ENCODE measurements around the gene RPS6KC1. TPM values are rescaled to one million over a fixed set of nuclear protein-coding genes. Genes with fewer than 3 reads are reported as not detected.
A peak's percentile ranks its signal among the peaks of the same experiment; 100 is the strongest.

Gene RPS6KC1
- polyA plus RNA-seq, 1 donor from 2014 or later, result 7.6 TPM

DNA sequence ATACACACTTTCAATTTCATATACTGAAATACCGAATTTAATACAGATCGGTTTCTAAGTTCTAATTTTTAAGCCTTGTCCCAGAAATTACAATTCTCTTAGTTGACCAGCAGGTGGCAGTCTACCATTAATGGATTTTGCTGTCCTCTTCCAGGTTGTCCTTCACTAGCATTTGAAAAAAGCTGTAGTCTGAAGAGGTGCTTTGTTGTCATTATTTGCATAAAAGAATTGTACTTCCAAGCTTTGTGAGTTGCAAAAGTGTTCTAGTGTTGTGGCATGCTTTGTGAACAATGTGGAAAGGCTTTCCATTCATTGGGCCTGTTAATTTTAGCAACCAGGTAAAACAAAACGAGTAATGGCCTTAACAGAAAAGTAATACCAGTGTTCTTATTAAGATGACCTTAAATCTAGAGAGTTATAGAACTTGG lies 193.6 kb downstream of the RPS6KC1 start:
- Mint-ChIP-seq H3K27ac (no peak overlapping the region), H3K4me3 (no peak overlapping the region), H3K4me1 (no peaks in the 10 kb centered on the region), H3K9me3 (no peaks in the 10 kb centered on the region), H3K27me3 (no peaks in the 10 kb centered on the region), H3K36me3 (peaks cover 6% of the 10 kb centered on the region)

DNA sequence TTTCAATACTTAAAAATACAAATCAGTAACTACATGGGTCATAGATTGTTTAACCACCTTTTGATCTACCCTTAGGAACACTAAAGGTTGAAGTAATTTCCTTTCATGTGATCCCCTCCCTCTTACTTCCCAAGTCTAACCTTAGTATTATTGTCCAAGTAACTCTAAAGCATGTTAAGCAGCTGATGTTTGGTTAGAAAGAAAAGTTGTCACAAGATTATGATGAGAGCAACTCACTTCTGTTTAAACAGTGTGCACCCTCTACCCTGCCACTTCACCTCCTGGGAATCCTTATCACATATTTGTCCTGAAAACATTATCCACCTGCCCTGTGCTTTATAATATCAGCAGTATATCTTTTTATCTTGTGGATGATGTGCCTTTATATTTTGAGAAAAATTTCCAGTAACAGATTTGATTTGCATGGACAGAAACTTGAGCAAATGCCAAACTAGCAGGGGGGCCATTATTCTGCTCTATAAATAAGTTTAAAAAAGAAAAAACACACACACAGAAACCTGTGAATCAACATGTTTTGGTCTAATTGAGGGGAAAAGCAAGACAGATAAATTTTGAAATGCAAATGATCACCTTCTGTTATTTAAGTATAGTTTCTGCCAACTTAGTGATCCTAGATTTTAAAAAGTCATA lies 194.3 kb downstream of the RPS6KC1 start:
- Mint-ChIP-seq H3K27me3 (no peaks in the 10 kb centered on the region), H3K9me3 (no peaks in the 10 kb centered on the region), H3K27ac (no peak overlapping the region), H3K36me3 (peaks cover 6% of the 10 kb centered on the region), H3K4me1 (no peaks in the 10 kb centered on the region), H3K4me3 (no peak overlapping the region)

- Mint-ChIP-seq H3K4me1 (no peaks in the 10 kb centered on the region), H3K27ac (no peak overlapping the region), H3K4me3 (no peak overlapping the region), H3K27me3 (no peaks in the 10 kb centered on the region), H3K36me3 (peaks cover 6% of the 10 kb centered on the region), H3K9me3 (no peaks in the 10 kb centered on the region)
Observed at GRCh38 chr1:213247038-213247437, 196.0 kb downstream of the RPS6KC1 start.

- Mint-ChIP-seq H3K36me3 (peaks cover 10% of the 10 kb centered on the region), H3K27me3 (no peaks in the 10 kb centered on the region), H3K4me1 (peaks cover 0 to 2% (median 0%) of the 10 kb centered on the region in 3 donors), H3K27ac (no peak overlapping the region), H3K9me3 (no peaks in the 10 kb centered on the region), H3K4me3 (no peak overlapping the region)
Observed at GRCh38 chr1:213249395-213249794, 198.4 kb downstream of the RPS6KC1 start.

GRCh38 chr1:213250041-213250440 lies 199.0 kb downstream of the RPS6KC1 start:
- Mint-ChIP-seq H3K36me3 (peaks cover 10% of the 10 kb centered on the region), H3K9me3 (no peaks in the 10 kb centered on the region), H3K27ac (no peak overlapping the region), H3K4me3 (no peak overlapping the region), H3K4me1 (peaks cover 0 to 2% (median 0%) of the 10 kb centered on the region in 3 donors), H3K27me3 (no peaks in the 10 kb centered on the region)

DNA sequence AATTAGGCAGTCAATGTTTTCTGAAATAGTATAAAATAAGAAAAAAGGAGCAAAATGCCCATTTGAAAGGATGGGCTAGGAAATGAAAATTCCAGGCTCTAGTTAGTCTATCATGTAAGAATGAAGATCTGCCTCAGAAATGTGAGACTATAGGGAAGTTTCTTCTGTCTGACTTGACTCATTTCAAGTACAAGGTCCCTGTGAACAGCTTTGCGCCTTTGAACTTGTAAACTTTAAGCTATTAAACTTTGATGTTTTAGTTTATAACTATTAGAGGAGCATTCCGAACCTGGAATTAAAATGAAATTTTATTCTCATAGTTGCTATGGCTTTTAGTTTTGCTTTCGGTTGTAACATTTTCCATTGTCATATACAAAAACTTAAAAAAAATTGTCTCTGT lies 199.4 kb downstream of the RPS6KC1 start:
- Mint-ChIP-seq H3K4me1 (peaks cover 0 to 2% (median 0%) of the 10 kb centered on the region in 3 donors), H3K9me3 (no peaks in the 10 kb centered on the region), H3K36me3 (peaks cover 10% of the 10 kb centered on the region), H3K27me3 (no peaks in the 10 kb centered on the region), H3K27ac (no peak overlapping the region), H3K4me3 (no peak overlapping the region)

DNA sequence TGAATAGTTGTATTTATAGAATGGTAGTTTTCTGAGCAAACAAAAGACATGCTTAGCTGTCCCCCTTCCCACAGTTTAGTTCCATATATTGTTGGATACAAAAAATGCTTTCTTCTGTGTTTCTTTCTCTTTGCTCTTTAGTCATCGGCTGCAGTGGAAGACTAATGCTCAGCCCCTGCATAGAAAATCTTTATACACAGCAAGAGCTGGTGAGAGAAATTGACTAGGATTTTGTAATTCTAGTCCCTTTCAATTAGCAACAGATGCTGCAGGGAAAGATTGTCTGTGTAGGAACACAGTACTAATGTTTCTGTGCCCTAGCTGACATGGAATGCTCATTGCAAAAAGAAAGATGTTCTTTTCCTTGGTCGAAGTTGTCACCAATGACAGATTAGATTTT lies 200.9 kb downstream of the RPS6KC1 start:
- H3K27ac Mint-ChIP-seq, result no peak overlapping the region
- H3K9me3 Mint-ChIP-seq, result no peaks in the 10 kb centered on the region
- H3K4me3 Mint-ChIP-seq, result no peak overlapping the region
- no peaks in the 10 kb centered on the region for H3K27me3 Mint-ChIP-seq
- peaks cover 0 to 8% (median 2%) of the 10 kb centered on the region in 3 donors for H3K4me1 Mint-ChIP-seq
- peaks cover 10% of the 10 kb centered on the region for H3K36me3 Mint-ChIP-seq

- peaks cover 0 to 8% (median 2%) of the 10 kb centered on the region in 3 donors for H3K4me1 Mint-ChIP-seq
- H3K9me3 Mint-ChIP-seq, result no peaks in the 10 kb centered on the region
- peaks cover 6% of the 10 kb centered on the region for H3K36me3 Mint-ChIP-seq
- no peak overlapping the region for H3K4me3 Mint-ChIP-seq
- no peaks in the 10 kb centered on the region for H3K27me3 Mint-ChIP-seq
- H3K27ac Mint-ChIP-seq, result no peak overlapping the region
Observed at GRCh38 chr1:213256438-213257087, 205.5 kb downstream of the RPS6KC1 start.

DNA sequence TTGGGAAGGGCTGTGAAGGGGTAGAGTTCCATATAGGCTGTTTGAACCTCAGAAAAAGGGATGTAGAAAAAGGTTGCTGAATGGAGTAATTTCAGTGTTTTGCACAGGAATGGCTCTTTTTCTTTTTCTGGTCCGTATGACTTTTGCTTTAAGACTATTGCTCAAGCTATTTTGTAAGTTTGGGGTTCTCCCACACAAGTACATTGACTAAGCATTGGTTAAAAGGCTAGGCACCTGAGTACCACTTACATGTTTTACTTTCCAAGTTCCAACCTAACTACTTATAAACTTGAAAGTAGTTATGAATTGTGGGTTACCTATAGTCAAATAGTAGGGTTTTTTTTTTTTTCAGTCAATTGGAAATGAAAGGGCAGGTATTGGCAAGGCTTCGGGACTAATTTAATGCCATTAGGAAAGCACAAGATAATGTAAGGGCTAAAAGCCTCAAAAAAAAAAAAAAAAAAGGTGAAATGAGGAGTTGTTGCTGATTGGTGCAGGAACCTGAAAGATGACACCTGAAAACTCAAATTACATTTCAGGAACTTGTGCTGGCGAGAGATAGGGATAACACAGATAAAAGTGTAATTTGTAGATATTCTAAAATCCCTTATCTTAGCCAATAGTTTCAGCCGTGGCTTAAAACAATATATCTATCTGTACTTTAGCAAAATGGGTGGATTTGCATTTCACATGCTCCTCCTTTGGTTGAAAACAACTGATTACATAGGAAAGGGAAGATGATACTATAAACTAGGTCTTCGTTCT lies 209.5 kb downstream of the RPS6KC1 start:
- Mint-ChIP-seq H3K9me3 (no peaks in the 10 kb centered on the region), H3K4me3 (no peak overlapping the region), H3K27ac (no peak overlapping the region), H3K27me3 (no peaks in the 10 kb centered on the region), H3K4me1 (peaks cover 0 to 8% (median 0%) of the 10 kb centered on the region in 3 donors), H3K36me3 (peaks cover 16% of the 10 kb centered on the region)

DNA sequence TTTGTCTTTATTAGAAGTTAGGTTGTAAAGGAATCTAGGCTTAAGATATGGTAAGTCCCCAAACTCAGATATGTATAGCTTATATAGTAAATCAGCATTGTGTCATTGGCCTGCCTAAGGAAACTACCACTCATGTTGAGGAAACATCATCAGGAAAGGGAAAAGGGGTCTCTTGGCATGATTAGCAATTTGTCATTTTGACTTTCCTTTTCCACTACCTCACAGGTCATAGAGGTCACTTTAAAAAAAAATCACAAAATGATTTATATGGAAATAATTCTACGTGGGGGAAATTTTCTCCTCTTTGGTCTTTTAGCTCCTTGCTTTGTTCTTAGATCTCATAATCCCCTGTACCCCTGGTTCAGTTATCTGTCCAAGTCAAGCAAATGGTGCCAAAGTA lies 213.5 kb downstream of the RPS6KC1 start:
- Mint-ChIP-seq H3K27ac (no peak overlapping the region), H3K9me3 (peaks cover 0 to 13% (median 0%) of the 10 kb centered on the region in 3 donors), H3K4me3 (no peak overlapping the region), H3K36me3 (peaks cover 21% of the 10 kb centered on the region), H3K27me3 (no peaks in the 10 kb centered on the region), H3K4me1 (no peaks in the 10 kb centered on the region)

DNA sequence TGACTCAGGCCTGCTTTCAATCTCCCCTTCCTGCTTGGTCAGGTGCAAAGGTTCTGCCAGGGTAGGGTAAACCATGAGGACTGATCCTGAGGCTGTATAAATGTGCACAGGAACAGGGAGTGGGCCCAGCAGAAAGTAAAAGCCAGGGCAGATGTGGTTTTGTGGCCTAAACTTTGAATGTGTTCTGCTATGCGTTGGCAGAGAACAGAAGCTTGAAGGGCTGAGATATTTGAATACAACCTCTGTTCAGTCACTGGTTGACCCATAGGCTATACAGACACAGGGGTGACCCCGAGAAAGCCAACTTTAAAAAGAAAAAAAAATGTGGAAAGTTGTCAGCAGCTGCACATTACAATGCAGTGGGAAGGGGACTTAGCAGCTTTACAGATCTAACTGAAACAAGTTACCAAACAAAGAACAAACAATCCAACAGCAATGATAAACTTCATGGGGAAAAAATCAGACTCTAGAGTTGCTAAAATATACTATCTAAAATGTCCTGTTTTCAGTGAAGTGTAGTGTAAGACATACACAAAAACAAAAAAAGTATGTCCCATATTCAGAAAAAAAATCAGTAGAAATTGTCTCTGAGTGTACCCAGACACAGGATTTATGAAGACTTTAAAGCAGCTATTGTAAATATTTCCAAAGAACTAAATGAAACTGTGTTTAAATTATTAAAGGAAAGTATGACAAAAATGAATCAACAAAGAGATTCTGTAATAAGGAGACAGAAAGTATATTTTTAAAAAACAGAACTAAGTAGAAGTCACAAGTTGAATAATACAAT lies 216.1 kb downstream of the RPS6KC1 start:
- H3K27me3 Mint-ChIP-seq, result no peaks in the 10 kb centered on the region
- no peak overlapping the region for H3K27ac Mint-ChIP-seq
- H3K4me1 Mint-ChIP-seq, result no peaks in the 10 kb centered on the region
- H3K4me3 Mint-ChIP-seq, result peak overlapping the region in 1 of 4 donors; percentile 1
- H3K36me3 Mint-ChIP-seq, result peaks cover 25% of the 10 kb centered on the region
- H3K9me3 Mint-ChIP-seq, result peaks cover 0 to 13% (median 0%) of the 10 kb centered on the region in 3 donors

DNA sequence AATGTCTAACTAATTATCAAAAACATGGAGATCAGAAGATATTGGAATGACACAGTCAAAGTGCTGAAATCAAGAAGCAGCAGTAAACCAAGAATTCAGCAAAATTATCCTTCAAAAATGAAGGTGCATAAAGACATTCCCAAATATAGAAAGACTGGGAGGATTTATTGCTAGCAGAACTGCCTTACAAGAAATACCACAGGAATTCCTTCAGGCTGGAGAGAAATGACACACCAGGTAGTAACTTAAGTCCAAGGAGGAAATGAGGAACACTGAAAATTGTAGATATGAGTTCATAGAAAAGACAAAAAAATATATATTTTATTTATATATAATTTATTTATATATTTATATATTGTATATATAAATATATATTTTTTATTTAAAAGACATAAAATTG lies 217.2 kb downstream of the RPS6KC1 start:
- H3K4me1 Mint-ChIP-seq, result no peaks in the 10 kb centered on the region
- H3K27ac Mint-ChIP-seq, result no peak overlapping the region
- H3K27me3 Mint-ChIP-seq, result no peaks in the 10 kb centered on the region
- no peak overlapping the region for H3K4me3 Mint-ChIP-seq
- peaks cover 0 to 13% (median 2%) of the 10 kb centered on the region in 3 donors for H3K9me3 Mint-ChIP-seq
- peaks cover 30% of the 10 kb centered on the region for H3K36me3 Mint-ChIP-seq

GRCh38 chr1:213269829-213270228 lies 218.8 kb downstream of the RPS6KC1 start:
- H3K27me3 Mint-ChIP-seq, result no peaks in the 10 kb centered on the region

GRCh38 chr1:213273546-213273945 lies 222.5 kb downstream of the RPS6KC1 start:
- Mint-ChIP-seq H3K27me3 (no peaks in the 10 kb centered on the region), H3K36me3 (peaks cover 33% of the 10 kb centered on the region), H3K9me3 (peaks cover 0 to 2% (median 0%) of the 10 kb centered on the region in 3 donors), H3K4me3 (peak overlapping the region in 1 of 4 donors; percentile 29), H3K27ac (no peak overlapping the region), H3K4me1 (no peaks in the 10 kb centered on the region)

More at GRCh38 chr1:213269829-213270228, 218.8 kb downstream of the RPS6KC1 start:
- Mint-ChIP-seq H3K9me3 (peaks cover 0 to 13% (median 2%) of the 10 kb centered on the region in 3 donors), H3K27ac (no peak overlapping the region), H3K36me3 (peaks cover 28% of the 10 kb centered on the region), H3K4me1 (no peaks in the 10 kb centered on the region), H3K4me3 (no peak overlapping the region)

GRCh38 chr1:213274140-213274539 lies 223.1 kb downstream of the RPS6KC1 start:
- peaks cover 33% of the 10 kb centered on the region for H3K36me3 Mint-ChIP-seq
- H3K27ac Mint-ChIP-seq, result no peak overlapping the region

More at GRCh38 chr1:213274140-213274539, 223.1 kb downstream of the RPS6KC1 start:
- Mint-ChIP-seq H3K4me3 (no peak overlapping the region), H3K9me3 (peaks cover 0 to 2% (median 0%) of the 10 kb centered on the region in 3 donors), H3K4me1 (no peaks in the 10 kb centered on the region), H3K27me3 (no peaks in the 10 kb centered on the region)

Data from IgD-negative memory B cell (primary cell).